ENCODE measurements around the gene FXYD2. TPM values are rescaled to one million over a fixed set of nuclear protein-coding genes. Genes with fewer than 3 reads are reported as not detected.

FXYD2 gene
- total RNA-seq, 1 experiment from 2014 or later: not detected

DNA sequence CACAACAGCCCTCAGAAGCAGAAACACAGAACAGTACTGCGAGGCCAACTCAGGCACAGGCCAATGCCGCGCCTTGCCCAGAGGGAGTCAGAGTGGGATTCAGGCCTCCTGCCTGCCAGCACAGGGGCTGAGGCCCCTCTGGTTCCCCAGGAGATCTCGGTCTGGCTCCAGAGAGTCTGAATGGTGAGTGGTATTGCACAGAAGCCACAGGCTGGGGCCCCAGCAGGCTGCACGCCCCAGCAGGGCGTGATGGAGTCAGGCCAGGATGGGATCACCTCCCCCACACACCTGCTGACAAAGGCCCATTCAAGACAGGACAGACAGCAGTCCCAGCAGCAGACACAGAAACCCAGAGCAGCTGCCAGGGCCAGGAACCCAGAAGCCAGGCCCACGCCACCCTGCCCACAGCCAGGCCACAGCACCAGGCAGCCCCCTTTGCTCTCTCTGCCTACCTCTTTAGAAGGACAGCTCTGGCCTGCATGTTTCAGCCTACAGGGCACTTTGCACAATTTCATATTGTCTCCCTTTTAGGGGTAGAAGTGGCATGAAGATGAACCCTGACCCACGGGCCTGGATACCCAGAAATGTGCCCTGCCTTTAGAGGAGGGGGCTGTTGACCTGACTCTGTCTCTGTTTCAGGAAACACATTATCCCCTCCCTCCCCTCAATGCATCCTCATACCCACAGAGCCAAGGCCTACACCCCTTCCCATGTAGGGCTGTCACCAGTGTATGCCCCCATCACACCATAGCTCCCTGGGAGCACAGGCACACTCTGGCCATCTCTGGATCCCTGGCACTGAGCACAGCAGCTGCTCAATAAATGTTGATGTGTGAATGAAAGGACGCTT, 45.8 kb upstream of the FXYD2 start:
- no peaks in the 10 kb centered on the region for H3K4me1 ChIP-seq (replicated peaks; ENCODE audit: insufficient read depth)
- H3K27me3 ChIP-seq (ENCODE audit: insufficient read depth, low read depth): peaks cover 96% of the 10 kb centered on the region
- no peaks in the 10 kb centered on the region for H4K20me1 ChIP-seq (ENCODE audit: insufficient read depth)
- H3K4me2 ChIP-seq: no peak overlapping the region
- H3K79me2 ChIP-seq (ENCODE audit: low read depth): no peaks in the 10 kb centered on the region
- POLR2A ChIA-PET (ENCODE audit: unreplicated experiment): no interaction called here
- TF ChIP-seq EZH2 (IDR thresholded peaks at IDR 0.05; ENCODE audit: low read depth): no peak
- TF ChIP-seq, protein P1, sequence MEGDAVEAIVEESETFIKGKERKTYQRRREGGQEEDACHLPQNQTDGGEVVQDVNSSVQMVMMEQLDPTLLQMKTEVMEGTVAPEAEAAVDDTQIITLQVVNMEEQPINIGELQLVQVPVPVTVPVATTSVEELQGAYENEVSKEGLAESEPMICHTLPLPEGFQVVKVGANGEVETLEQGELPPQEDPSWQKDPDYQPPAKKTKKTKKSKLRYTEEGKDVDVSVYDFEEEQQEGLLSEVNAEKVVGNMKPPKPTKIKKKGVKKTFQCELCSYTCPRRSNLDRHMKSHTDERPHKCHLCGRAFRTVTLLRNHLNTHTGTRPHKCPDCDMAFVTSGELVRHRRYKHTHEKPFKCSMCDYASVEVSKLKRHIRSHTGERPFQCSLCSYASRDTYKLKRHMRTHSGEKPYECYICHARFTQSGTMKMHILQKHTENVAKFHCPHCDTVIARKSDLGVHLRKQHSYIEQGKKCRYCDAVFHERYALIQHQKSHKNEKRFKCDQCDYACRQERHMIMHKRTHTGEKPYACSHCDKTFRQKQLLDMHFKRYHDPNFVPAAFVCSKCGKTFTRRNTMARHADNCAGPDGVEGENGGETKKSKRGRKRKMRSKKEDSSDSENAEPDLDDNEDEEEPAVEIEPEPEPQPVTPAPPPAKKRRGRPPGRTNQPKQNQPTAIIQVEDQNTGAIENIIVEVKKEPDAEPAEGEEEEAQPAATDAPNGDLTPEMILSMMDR (conservative IDR thresholded peaks at IDR 0.05): no peak
- no peak for DNase-seq
- no peaks in the 10 kb centered on the region for H3F3A ChIP-seq (ENCODE audit: insufficient read depth, low read depth)
- no peak overlapping the region for H3K27ac ChIP-seq
- H3K36me3 ChIP-seq (ENCODE audit: low read depth): no peaks in the 10 kb centered on the region
- BruUV-seq (replicated peaks): no TSS peak
- CTCF ChIA-PET: no interaction called here
- intact Hi-C loops (cut with micrococcal nuclease; ENCODE audit: unreplicated experiment): no loop called here
- H2AFZ ChIP-seq: no peak overlapping the region
- no peaks in the 10 kb centered on the region for H3K9me3 ChIP-seq (ENCODE audit: insufficient read depth, low read depth)
- H3K9me2 ChIP-seq (ENCODE audit: insufficient read depth): no peaks in the 10 kb centered on the region
- no peak overlapping the region for H3K4me3 ChIP-seq

DNA sequence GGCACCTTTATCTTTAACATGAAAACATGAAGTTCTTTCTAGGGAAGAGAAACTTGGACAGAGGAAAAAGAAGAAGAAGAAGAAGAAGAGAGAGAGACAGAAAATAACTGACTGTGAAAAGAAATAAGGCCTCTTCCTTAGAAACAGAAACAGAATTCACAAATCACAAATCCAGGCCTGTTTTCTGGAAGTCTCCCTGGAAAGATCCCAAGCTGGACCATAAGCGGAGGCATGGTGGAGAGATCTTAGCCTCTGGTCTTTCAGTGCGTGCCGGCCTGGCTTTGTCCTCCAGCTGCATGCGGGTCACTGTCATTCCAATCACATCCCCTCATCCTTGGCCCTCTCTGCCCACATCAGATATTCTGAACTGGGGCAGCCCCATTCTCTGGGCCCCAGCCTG, 45.1 kb upstream of the FXYD2 start:
- Histone ChIP-seq H3K4me1 (replicated peaks; ENCODE audit: insufficient read depth) (no peaks in the 10 kb centered on the region), H3K4me3 (no peak overlapping the region), H3K9me3 (ENCODE audit: insufficient read depth, low read depth) (no peaks in the 10 kb centered on the region), H3K4me2 (no peak overlapping the region), H3K79me2 (ENCODE audit: low read depth) (no peaks in the 10 kb centered on the region), H3K27me3 (ENCODE audit: insufficient read depth, low read depth) (peaks cover 96% of the 10 kb centered on the region), H3K9me2 (ENCODE audit: insufficient read depth) (no peaks in the 10 kb centered on the region), H4K20me1 (ENCODE audit: insufficient read depth) (no peaks in the 10 kb centered on the region), H2AFZ (no peak overlapping the region), H3K36me3 (ENCODE audit: low read depth) (no peaks in the 10 kb centered on the region), H3K27ac (no peak overlapping the region), H3F3A (ENCODE audit: insufficient read depth, low read depth) (no peaks in the 10 kb centered on the region)
- CTCF ChIA-PET: no interaction called here
- POLR2A ChIA-PET (ENCODE audit: unreplicated experiment): no interaction called here
- no peak for DNase-seq
- TF ChIP-seq, protein P1 (conservative IDR thresholded peaks at IDR 0.05): no peak
- no peak for TF ChIP-seq EZH2 (IDR thresholded peaks at IDR 0.05; ENCODE audit: low read depth)
- BruUV-seq (replicated peaks): no TSS peak
- intact Hi-C loops (cut with micrococcal nuclease; ENCODE audit: unreplicated experiment): no loop called here

DNA sequence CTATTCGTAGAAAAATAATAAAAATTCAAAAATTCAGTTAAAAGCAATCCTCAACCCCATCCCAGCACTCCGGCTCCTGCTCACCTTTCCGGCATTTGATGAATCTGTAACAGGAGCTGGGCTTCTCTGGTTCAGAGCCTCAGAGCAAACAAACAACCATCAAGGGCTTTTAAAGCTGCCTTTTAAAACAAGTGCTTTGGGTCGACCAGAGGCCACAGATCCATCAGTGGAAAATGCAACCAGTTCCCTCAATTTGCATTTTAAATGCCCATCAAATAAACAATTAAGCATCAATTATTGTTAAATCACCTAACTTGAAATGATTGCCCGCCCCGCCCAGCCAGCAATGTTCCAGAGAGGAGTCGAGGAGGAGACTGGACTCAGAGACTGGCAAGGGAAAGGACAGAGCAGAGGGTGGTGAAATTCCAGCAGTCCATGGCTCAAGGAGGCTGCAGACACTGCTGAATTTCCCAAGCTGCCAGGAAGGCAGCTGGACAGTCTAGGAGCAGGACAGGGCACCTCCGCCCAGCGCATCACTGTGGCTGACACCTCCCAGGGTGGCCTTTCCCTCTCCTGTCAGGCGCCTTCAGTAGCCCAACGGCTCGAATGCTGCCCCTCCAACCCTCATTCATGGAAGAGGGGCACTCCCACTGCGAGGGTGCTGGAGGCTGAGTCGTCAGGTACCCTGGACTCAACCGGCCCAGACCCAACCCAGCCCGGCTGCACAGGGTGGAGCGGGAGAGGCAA, 44.4 kb upstream of the FXYD2 start:
- no peak overlapping the region for H3K27ac ChIP-seq
- CTCF ChIA-PET: interaction anchor here (0.6 kb wide), 1 partner anchor 78 kb away, joined by 3 read pairs; no protein-coding TSS in a partner anchor
- no peaks in the 10 kb centered on the region for H3K4me1 ChIP-seq (replicated peaks; ENCODE audit: insufficient read depth)
- BruUV-seq (replicated peaks): no TSS peak
- no peak for DNase-seq
- no peaks in the 10 kb centered on the region for H3F3A ChIP-seq (ENCODE audit: insufficient read depth, low read depth)
- no peak overlapping the region for H3K4me3 ChIP-seq
- H3K9me3 ChIP-seq (ENCODE audit: insufficient read depth, low read depth): no peaks in the 10 kb centered on the region
- intact Hi-C loops (cut with micrococcal nuclease; ENCODE audit: unreplicated experiment): no loop called here
- no peaks in the 10 kb centered on the region for H4K20me1 ChIP-seq (ENCODE audit: insufficient read depth)
- H3K36me3 ChIP-seq (ENCODE audit: low read depth): no peaks in the 10 kb centered on the region
- H3K79me2 ChIP-seq (ENCODE audit: low read depth): no peaks in the 10 kb centered on the region
- H2AFZ ChIP-seq: no peak overlapping the region
- H3K4me2 ChIP-seq: no peak overlapping the region
- TF ChIP-seq, protein P1 (conservative IDR thresholded peaks at IDR 0.05): no peak
- TF ChIP-seq EZH2 (IDR thresholded peaks at IDR 0.05; ENCODE audit: low read depth): no peak
- no peaks in the 10 kb centered on the region for H3K9me2 ChIP-seq (ENCODE audit: insufficient read depth)
- peaks cover 96% of the 10 kb centered on the region for H3K27me3 ChIP-seq (ENCODE audit: insufficient read depth, low read depth)
- POLR2A ChIA-PET (ENCODE audit: unreplicated experiment): no interaction called here

Measured in PC-9 (cell line).